T1000 (cell line): ENCODE measurements around the gene MORN3.
"Not testable (repeated sequence)": the region's sequence is repeated elsewhere in the genome, so short reads cannot be mapped to it uniquely, and the experiment has no call there.

ENCODE experiments used
- DNase-seq: peaks from one replicate; lab custom pipeline; 2025; ENCODE audit warnings: mixed read lengths; lab: John Stamatoyannopoulos, UW

Gene MORN3

GRCh38 chr12:121692744-121693143 is 23.3 kb upstream of the MORN3 start:
- not testable (repeated sequence) for DNase-seq

- DNase-seq, result no peak
Observed at GRCh38 chr12:121689430-121689829, 20.0 kb upstream of the MORN3 start.

GRCh38 chr12:121688966-121689365 is 19.5 kb upstream of the MORN3 start:
- DNase-seq, result no peak

GRCh38 chr12:121679661-121680197 is 10.3 kb upstream of the MORN3 start:
- DNase-seq, result not testable (repeated sequence)

- DNase-seq, result no peak
Observed at GRCh38 chr12:121678716-121679300, 9.4 kb upstream of the MORN3 start.

GRCh38 chr12:121678305-121678704 is 8.9 kb upstream of the MORN3 start:
- no peak for DNase-seq

- DNase-seq, result no peak
Observed at GRCh38 chr12:121676190-121676589, 6.7 kb upstream of the MORN3 start.

- DNase-seq, result no peak
Observed at GRCh38 chr12:121673013-121673511, 3.6 kb upstream of the MORN3 start.

GRCh38 chr12:121668750-121669520 is 519 bp downstream of the MORN3 start:
- DNase-seq, result no peak

GRCh38 chr12:121666829-121667228 is 2.6 kb downstream of the MORN3 start:
- not testable (repeated sequence) for DNase-seq

- no peak for DNase-seq
Observed at GRCh38 chr12:121663610-121663929, 5.9 kb downstream of the MORN3 start.

- not testable (repeated sequence) for DNase-seq
Observed at GRCh38 chr12:121661353-121662105, 7.9 kb downstream of the MORN3 start.

GRCh38 chr12:121657305-121658008 is 12.0 kb downstream of the MORN3 start:
- no peak for DNase-seq

GRCh38 chr12:121656122-121656521 is 13.3 kb downstream of the MORN3 start:
- no peak for DNase-seq

- no peak for DNase-seq
Observed at GRCh38 chr12:121653999-121654398, 15.5 kb downstream of the MORN3 start.

- no peak for DNase-seq
Observed at GRCh38 chr12:121652767-121653497, 16.5 kb downstream of the MORN3 start.

GRCh38 chr12:121651320-121651719 is 18.1 kb downstream of the MORN3 start:
- no peak for DNase-seq

GRCh38 chr12:121649819-121650353 is 19.6 kb downstream of the MORN3 start:
- DNase-seq, result no peak

- DNase-seq, result no peak
Observed at GRCh38 chr12:121649322-121649721, 20.1 kb downstream of the MORN3 start.

- no peak for DNase-seq
Observed at GRCh38 chr12:121648458-121649028, 20.9 kb downstream of the MORN3 start.

- no peak for DNase-seq
Observed at GRCh38 chr12:121641343-121641630, 28.2 kb downstream of the MORN3 start.
